Measurements from ENCODE around the gene ZNF880.
"Not testable (repeated sequence)": the region's sequence is repeated elsewhere in the genome, so short reads cannot be mapped to it uniquely, and the experiment has no call there.

Gene ZNF880

DNA sequence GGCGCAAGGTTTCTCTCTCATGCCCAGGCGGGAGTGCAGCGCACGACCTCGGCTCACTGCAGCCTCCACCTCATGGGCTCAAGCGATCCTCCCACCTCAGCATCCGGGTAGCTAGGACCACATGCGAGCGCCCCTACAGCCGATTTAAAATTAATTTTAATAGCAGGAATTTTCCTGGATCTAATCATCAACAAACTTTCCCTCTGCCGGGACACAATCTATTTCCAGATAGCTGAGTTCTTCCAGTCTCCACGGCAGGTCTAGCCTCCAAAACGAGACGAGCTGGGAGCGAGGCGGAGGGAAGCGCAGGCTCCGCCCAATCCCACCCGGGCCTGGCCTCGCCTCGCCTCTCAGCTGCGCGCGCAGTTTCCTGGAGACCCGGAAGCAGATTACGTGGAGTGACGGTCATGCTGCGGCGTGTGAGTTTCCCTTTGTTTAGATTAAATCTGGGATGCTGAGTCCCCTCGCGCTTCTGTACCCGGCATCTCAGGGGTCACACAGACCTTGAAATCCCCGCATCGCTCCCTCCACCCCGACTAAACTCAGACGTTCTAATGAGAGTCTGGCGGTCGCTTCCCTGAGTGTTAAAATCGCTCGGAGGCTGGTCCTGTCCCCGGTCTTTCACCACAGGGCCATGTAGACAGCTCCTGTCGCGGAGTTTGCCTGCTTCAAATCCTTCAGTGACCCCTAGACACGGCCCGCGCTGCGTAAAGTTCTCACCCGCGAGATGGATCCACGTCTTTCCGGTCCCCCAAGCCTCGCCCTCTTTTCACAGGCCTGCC, at the start of gene ZNF880:
Gene ZNF880 (plus strand): TSS at position 365 of the 782 bp plus-strand sequence. CDS start 43 bp downstream, at position 408.
- peak; percentile 80 to 83 for DNase-seq (ENCODE audit: low read depth in 2 of 2)

DNA sequence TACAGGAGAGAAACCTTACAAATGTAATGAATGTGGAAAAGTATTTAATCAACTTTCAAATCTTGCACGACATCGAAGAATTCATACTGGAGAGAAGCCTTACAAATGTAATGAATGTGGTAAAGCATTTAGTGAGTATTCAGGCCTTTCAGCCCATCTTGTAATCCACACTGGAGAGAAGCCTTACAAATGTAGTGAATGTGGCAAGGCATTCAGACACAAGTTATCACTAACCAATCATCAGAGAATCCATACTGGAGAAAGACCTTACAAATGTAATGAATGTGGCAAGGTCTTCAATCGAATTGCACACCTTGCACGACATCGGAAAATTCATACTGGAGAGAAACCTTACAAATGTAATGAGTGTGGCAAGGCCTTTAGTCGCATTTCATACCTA, 47.3 kb upstream of the ZNF880 start:
- no peak for DNase-seq (ENCODE audit: low read depth in 2 of 2)

- no peak for DNase-seq (ENCODE audit: low read depth in 2 of 2)
These were observed 38.0 kb upstream of the ZNF880 start for GRCh38 chr19:52331757-52332156.

DNA sequence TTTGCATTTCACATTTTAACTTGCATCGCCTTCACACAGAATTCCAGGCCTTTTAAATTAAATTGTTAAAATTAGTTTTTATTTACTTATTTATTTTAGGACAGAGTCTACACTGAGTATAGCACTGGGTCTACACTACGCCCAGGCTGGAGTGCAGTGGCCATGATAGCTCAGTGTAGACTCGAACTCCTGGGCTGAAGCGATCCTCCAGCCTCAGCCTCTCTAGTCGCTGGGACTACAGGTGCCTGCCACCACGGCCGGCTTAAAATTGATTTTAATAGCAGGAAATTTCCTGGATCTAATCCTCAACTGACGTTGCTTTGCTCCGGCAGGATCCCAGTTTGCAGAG, 34.0 kb upstream of the ZNF880 start:
- no peak for DNase-seq (ENCODE audit: low read depth in 2 of 2)

GRCh38 chr19:52336117-52336790, 33.5 kb upstream of the ZNF880 start, which contains the start of gene ZNF610:
ZNF610 (plus strand) TSS chr19:52336243; CDS start chr19:52349173, 12,930 bp downstream.
- DNase-seq (ENCODE audit: low read depth in 2 of 2): peak; percentile 79 to 81

DNA sequence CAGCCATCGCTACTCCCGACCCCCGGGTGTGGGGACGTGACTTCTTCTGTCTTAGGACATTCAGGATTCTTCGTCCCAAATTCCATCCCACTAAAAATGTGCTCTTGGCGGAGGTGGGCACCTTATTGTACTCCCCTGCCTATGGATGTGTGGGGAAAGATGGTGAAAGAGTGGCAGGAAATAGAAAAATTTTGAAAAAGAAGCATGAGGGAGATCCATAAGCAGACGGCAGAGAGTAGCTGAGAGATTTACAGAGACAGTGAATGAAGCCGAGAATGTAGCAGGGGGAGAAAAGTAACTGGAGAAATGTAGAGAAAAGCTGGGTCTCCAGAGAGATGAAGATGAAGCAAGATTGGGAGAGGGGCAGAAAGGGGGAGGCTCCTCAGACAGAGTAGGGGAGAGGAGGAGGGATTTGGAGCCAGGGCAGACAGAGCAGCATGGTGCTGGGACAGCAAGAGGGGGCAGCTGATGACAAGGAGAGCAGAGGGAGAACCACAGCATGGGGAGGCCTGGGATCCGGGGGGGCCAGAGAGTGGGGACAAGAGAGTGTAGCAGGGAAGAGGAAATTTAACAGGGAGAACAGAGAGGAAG, 32.8 kb upstream of the ZNF880 start:
- DNase-seq (ENCODE audit: low read depth in 2 of 2): no peak

- not testable (repeated sequence) for DNase-seq (ENCODE audit: low read depth in 2 of 2)
These were observed 30.7 kb upstream of the ZNF880 start for GRCh38 chr19:52339022-52339421.

DNA sequence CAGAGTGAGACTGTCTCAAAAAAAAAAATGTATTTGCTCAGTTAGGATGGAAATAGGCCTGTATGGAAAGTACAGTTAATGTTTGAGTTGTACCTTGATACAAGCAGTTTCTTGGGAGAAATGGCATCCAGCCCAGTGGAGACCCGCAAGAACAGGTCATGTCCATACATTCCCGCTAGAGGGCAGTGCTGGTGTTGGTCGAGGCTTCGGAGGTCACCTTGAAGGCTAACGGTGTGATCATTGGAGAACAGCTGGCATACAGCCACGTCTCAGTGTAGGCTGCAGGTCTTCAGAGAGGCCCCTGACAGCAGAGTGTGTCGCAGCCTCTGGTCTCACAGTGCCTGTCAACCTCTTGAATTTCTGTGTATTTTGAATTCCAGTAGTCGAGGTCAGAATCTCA, 26.2 kb upstream of the ZNF880 start:
- peak in 1 of 2 donors; percentile 7 for DNase-seq (ENCODE audit: low read depth in 2 of 2)

GRCh38 chr19:52345162-52345561, 24.6 kb upstream of the ZNF880 start:
- no peak for DNase-seq (ENCODE audit: low read depth in 2 of 2)

- DNase-seq (ENCODE audit: low read depth in 2 of 2): no peak
These were observed 18.2 kb upstream of the ZNF880 start for GRCh38 chr19:52351512-52351911.

DNA sequence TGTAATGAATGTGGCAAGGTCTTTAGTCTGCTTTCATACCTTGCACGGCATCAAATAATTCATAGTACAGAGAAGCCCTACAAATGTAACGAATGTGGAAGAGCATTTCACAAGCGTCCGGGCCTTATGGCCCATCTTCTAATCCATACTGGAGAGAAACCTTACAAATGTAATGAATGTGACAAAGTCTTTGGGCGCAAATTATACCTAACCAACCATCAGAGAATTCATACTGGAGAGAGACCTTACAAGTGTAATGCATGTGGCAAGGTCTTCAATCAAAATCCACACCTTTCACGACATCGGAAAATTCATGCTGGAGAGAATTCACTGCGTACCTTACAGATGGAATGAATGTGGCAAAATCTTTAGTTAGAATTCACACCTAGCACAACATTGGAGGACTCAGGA, 3.3 kb upstream of the ZNF880 start:
- DNase-seq (ENCODE audit: low read depth in 2 of 2): no peak

GRCh38 chr19:52370341-52370710, 603 bp downstream of the ZNF880 start:
- no peak for DNase-seq (ENCODE audit: low read depth in 2 of 2)

GRCh38 chr19:52391135-52391534, 21.4 kb downstream of the ZNF880 start:
- DNase-seq (ENCODE audit: low read depth in 2 of 2): no peak

DNA sequence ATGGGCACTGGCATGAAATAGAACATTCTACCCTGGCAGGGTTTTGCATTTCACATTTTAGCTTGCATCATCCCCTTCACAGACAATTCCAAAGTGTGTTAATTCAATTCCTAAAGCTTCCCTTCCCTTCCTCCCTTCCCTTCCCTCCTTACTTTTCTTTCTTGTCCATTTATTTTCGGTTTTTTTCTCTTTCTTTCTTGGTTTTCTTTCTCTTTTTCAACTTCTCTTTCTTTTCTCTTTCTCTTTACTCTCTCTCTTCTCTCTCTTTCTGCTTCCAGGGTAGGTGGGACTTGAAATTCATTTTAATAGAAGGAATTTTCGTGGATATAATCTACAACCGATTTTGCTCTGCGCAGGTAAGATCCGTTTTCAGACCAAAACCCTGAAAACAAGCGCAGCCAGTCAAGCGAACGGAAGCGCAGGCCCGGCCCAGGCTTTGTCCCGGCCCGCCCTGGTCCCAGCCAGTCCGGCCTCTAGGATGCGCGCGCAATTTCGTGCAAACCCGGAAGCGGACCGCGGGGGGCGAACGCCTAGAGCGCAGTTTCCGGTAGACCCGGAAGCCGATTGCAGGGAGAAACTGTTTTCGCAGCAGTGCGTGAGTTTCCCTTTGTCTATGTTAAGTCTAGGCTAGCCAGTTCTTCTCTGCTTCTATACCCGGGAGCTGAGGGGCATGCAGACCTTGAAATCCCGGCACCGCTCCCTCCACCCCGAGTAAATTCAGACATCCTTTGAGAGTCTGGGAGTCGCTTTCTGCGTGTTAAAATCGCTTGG, 27.8 kb downstream of the ZNF880 start, which contains the start of gene ZNF528:
Gene ZNF528 (plus strand): TSS at position 540 of the 771 bp plus-strand sequence. CDS start 4,165 bp downstream, outside the sequence.
- peak; percentile 89 to 92 for DNase-seq (ENCODE audit: low read depth in 2 of 2)

- DNase-seq (ENCODE audit: low read depth in 2 of 2): no peak
These were observed 28.3 kb downstream of the ZNF880 start for GRCh38 chr19:52398081-52398441.

GRCh38 chr19:52410276-52410675, 40.6 kb downstream of the ZNF880 start:
- DNase-seq (ENCODE audit: low read depth in 2 of 2): no peak

- DNase-seq (ENCODE audit: low read depth in 2 of 2): no peak
These were observed 46.0 kb downstream of the ZNF880 start for GRCh38 chr19:52415711-52416110.

DNA sequence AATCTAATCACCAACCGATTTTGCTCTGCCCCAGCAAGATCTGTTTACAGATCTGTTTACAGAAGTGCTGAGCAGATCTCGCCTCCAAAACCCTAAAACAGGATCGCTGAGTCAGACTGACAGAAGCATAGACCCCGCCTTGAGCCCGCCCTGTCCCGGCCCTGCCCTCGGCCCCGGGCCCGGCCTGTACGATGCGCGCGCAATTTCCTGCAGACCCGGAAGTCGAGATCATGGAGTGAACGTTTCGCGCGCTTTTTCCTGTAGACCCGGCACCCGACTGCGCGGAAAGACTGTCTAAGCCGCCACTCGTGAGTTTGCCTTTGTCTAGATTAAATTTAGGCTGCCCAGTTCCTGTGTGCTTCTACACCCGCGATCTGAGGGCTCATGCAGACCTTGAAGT, 59.2 kb downstream of the ZNF880 start, which contains the start of gene ZNF534:
Gene ZNF534 (plus strand): TSS at position 212 of the 400 bp plus-strand sequence. CDS start 2,327 bp downstream, outside the sequence.
- no peak for DNase-seq (ENCODE audit: low read depth in 2 of 2)
